Hematopoietic multipotent progenitor cell treated with erythropoietin and hydrocortisone succinate and interleukin-3 and kit ligand, for 15 days (in vitro differentiated cells): ENCODE measurements around the gene CFAP47.
"Not testable (repeated sequence)": the region's sequence is repeated elsewhere in the genome, so short reads cannot be mapped to it uniquely, and the experiment has no call there.

ENCODE experiments used
- DNase-seq: peaks from one replicate; pipeline ENCODE4 v3.0.0-alpha.2; 2015; ENCODE audit warnings: low spot score

The CFAP47 gene

GRCh38 chrX:36234840-36235528 lies 315.4 kb downstream of the CFAP47 start:
- DNase-seq = not testable (repeated sequence)

DNA sequence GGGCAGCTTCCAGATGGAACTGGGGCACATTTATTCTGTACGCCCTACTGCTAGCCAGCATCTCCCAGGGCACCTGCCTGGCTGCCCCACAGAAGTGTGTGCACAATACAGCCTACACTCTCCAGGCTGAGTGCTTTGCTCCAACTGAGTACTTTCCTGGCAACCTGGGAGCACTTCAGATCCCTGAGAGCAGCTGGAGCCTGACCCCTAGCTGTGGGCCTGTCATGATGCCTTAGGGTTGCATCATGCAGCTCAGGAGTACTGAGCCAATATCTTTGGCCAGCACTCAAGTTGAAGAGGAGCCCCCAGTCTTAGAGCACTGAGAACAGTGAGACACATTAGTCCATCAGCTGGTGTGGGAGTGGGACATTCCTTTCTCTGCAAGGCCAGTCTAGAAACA lies 321.9 kb downstream of the CFAP47 start:
- no peak for DNase-seq

DNA sequence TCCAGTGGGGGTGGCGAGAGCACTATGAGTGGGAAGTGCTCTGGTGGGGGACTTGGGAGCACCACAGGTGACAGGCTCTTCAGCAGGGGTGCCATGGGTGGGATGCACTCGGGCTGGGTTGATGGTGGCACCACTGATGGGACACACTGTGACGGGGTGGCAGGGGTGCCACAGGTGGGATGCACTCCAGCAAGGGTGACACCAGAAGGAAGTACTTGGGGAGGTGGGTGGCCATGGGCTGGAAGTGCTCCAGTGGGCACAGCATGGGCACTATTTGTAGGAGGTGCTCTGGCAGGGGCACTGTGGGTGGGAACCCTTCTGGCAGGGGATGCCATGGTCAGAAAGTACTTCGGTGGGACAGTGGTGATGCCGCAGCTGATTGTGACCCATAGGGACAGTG lies 346.6 kb downstream of the CFAP47 start:
- no peak for DNase-seq

DNA sequence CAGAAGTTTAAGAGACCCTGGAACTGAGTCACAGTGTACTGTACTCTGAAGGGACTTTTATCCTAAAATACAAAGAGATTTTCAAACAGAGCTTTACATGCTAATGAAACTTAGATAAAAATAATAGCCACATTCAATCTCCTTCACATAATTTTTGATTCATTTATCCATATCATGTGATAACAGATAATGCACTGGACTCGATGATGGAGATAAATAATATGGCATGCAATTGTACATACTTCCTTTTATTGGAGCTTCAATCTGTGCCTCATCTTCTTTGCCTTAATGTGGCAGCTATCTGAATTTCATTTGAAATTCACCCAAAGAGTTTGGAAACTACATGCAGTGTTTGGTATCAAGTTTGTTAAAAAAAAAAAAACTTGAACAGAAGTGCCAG lies 390.6 kb downstream of the CFAP47 start:
- DNase-seq = no peak

DNA sequence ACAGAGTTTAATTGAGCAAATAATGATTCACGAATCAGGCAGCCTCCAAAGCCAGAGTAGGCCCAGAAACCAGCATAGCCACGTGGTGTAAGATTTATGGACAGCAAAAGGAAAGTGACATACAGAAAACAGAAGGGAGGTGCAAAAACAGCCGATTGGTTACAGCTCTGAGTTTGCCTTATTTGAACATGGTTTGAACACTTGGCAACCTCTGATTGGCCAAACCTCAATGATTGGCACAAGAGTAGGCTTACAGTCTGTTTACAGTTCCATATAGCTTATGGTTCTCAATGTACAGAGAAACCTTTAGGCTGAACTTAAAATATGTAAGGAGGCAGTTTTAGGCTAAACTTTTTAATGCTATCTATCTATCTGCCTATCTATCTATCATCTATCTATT lies 394.8 kb downstream of the CFAP47 start:
- DNase-seq = no peak

DNA sequence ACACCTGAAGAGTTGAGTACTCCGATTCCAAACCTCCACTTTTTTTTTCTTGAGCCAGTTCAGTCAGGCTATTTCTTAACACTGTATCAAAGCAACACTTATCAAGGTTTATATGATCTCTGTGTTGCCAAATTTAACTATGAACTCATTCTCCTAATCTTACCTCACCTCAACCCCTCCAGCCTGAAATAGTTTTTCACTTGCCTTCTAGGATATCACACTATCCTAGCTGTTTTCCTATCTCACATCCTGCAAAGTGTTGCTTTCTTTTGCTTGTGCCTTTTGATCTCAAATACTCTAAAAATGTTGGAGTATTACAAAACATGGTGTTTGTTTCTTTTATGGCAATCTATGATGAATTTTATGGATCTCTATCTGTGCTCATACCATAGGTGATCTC lies 415.0 kb downstream of the CFAP47 start:
- DNase-seq = no peak

- no peak for DNase-seq
Observed at GRCh38 chrX:36336751-36337150, 417.2 kb downstream of the CFAP47 start.

DNA sequence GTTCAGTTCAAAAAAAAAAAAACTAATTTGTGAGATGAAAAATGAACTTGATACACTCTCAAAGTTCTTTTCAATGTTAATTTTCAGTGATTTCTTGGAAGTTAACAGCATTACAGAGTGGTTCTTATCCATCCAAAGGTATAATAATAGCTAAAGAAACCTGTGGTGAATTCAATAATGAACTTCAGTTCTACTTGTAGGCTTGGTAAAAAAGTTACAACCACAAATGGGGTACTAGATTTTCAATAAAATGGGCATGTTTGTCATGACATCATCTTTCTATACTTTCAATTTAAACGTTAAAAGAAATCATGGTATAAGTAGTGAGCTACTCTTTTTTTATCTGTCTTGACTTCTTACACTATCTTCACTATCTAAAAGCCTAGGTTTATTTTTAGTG lies 424.8 kb downstream of the CFAP47 start:
- DNase-seq = no peak

GRCh38 chrX:36348509-36348908 lies 429.0 kb downstream of the CFAP47 start:
- DNase-seq = no peak

- no peak for DNase-seq
Observed at GRCh38 chrX:36357855-36358254, 438.3 kb downstream of the CFAP47 start.

GRCh38 chrX:36364262-36364661 lies 444.7 kb downstream of the CFAP47 start:
- DNase-seq = no peak

DNA sequence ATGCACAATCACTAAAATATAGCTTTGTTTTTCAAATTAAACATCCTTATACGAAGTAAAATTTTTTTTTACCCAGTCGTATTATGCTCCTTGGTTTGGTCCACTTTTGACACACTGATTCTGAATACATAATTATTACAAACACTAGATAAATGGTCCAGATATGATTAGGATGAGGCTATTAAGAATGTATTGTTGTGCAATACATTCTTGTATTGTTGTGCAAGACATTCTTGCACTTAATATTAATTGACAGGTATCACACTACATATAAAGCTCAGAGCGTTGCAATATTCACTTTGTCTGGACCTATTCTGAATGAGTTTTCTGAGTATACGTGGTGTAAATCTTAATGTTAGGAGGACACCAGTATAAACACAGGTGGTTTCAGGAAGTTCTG lies 464.0 kb downstream of the CFAP47 start:
- no peak for DNase-seq

DNA sequence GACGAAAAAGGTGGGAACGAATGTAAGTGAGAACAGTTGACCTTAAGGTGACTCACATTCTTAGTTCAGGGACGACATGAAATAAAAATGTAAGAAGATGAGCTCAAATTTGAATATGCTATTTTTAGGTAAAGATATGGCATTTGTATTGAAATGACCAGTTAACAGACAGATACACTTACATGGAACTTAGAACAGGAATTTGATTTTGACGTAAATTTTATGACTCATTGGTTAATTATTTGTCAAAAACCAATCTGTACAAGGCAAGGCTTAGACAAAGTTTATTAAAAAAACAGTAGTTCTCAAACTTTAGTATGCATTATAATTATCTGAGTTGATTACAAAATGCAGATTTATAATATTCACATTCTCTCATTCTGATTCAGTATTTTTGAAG lies 469.4 kb downstream of the CFAP47 start:
- DNase-seq = no peak

DNA sequence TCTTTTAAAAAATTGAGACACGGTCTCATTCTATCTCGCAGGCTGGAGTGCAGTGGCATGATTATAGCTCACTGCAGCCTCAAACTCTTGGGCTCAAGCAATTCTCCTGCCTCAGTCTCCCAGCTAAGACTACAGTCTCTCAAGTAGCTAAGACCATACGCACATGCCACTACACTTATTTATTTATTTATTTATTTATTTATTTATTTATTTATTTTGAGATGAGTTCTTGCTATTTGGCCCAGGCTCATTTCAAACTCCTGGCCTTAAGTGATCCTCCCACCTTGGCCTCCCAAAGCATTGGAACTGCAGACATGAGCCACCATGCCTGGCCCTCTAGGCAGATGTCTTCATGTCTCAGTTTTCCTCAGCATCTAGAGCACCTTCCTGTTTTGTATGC lies 482.2 kb downstream of the CFAP47 start:
- no peak for DNase-seq

DNA sequence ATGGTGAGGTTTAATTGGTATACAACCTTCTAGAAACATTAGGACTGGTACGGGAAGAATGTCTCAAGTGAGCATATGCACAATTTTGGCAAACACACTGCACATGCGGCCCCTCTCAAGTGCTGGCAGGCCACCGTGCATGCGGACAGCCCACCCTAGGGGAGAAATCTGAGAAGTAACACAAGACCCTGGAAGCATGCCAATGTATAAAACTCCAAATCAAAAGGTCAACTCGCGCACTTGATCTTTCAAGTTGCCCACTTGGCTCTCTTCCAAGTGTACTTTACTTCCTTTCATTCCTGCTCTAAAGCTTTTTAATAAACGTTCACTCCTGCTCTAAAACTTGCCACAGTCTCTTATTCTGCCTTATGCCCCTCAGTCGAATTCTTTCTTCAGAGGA lies 488.3 kb downstream of the CFAP47 start:
- DNase-seq = no peak

DNA sequence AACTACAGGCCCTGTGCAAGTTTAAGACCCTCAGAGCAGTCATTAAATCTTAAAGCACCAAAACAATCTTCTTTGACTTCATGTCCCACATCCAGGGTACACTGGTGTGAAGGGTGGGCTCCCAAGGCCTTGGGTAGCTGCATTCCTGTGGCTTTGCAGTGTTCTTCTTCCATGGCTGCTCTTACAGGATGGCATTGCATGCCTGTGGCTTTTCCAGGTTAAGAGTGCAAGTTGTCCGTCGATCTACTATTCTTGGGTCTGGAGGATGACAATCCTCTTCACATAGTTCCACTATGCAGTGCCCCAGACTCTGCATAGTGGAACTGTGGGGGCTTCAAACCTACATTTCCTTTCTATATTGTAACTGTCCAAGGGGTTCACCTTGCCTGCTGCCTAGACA lies 494.5 kb downstream of the CFAP47 start:
- DNase-seq = no peak

DNA sequence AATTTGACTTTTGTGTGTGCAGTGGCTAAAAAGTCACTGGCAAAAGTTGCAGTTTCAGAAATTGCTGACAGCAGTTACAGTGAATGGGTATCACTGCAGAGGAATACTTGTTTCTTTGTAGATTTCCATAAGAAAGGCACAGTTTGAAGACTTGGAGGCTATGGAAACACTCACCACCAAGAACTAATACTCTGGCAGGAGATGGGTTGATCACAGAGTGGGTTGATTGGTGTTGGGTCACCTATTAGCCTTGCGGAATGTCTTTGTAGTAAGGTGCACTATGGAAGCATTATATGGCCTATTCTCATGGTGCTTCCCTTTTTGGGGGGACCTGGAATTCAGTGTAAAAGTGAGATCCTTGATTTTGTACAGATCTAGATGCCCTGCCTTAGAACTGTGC lies 502.8 kb downstream of the CFAP47 start:
- DNase-seq = no peak

DNA sequence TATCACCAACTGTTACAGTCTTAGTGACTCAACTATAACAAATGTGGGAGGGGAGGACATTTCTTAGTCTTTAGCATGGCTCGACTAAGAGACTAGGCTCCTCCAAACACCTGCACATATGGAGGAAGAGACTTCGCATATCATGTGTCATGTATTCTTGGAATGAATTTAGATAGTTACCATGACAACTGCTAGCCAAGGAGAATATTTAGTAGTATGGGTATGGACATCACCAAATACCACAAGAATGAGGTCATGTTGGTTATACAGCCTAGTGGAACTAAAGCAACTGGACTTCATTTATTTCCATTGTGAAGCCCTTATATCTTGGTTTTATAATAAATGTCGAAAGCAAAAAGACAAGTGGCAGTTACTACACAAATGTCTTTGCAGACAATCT lies 512.3 kb downstream of the CFAP47 start:
- DNase-seq = no peak

DNA sequence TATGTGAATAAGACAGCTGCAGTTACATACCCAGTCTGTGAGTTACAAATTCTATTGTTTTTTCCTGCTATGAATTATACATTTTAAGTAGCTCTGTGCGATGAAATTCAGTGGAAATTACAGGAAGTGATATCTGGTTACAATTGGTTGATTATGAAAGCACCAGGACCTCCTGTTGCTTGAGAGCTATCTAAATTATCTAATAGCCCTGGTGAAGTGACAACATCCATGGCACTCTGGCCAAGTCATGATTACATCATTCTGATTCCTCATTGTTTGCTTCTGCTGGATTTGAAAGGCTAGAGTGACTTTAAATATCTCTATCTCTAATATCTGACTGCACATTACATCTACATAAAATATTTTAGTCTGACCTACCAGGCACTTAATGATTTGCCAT lies 515.0 kb downstream of the CFAP47 start:
- no peak for DNase-seq
